Liver (tissue), 9 donors: ENCODE measurements around the gene WDR45B. TPM values are rescaled to one million over a fixed set of nuclear protein-coding genes. Genes with fewer than 3 reads are reported as not detected.

Experiments used
- DNase-seq: peaks from one replicate; pipeline ENCODE4 v3.0.0-alpha.2; 2017; ENCODE audit warnings: low spot score
- H3K27ac ChIP-seq, 2 donors: one replicate each; pipeline ENCODE4 v1.7.0; 2013; ENCODE audit warnings: inconsistent platforms in 2 of 2, low read length in 2 of 2, control low read depth in 1 of 2, low read depth in 1 of 2, mild to moderate bottlenecking in 1 of 2
- H3K27me3 ChIP-seq, 4 donors: one replicate each; pipeline versions ENCODE4 v1.6.1 to v1.7.0; 2013; ENCODE audit warnings: low read length in 3 of 4, inconsistent platforms in 1 of 4, mild to moderate bottlenecking in 1 of 4, moderate library complexity in 1 of 4; ENCODE audit not compliant: control insufficient read depth in 4 of 4, insufficient read depth in 4 of 4
- H3K36me3 ChIP-seq, 4 donors: one replicate each; pipeline versions ENCODE4 v1.6.1 to v1.7.0; 2013; ENCODE audit warnings: low read length in 3 of 4, mild to moderate bottlenecking in 3 of 4, low read depth in 1 of 4, moderate library complexity in 1 of 4; ENCODE audit not compliant: control insufficient read depth in 4 of 4, insufficient read depth in 3 of 4
- H3K4me1 ChIP-seq, 4 donors: one replicate each; pipeline versions ENCODE4 v1.6.1 to v1.7.0; 2013; ENCODE audit warnings: low read length in 3 of 4, mild to moderate bottlenecking in 3 of 4, moderate library complexity in 1 of 4; ENCODE audit not compliant: control insufficient read depth in 4 of 4, insufficient read depth in 4 of 4
- H3K4me3 ChIP-seq, 3 donors: one replicate each; pipeline versions ENCODE4 v1.6.1 to v1.7.0; 2013; ENCODE audit warnings: low read length in 3 of 3, control low read depth in 1 of 3, low read depth in 1 of 3, mild to moderate bottlenecking in 1 of 3
- H3K9ac ChIP-seq, 2 donors: one replicate each; pipeline ENCODE4 v1.7.0; 2013; ENCODE audit warnings: low read length in 2 of 2, mild to moderate bottlenecking in 2 of 2, moderate library complexity in 2 of 2, control low read depth in 1 of 2, low read depth in 1 of 2
- H3K9me3 ChIP-seq, 4 donors: one replicate each; pipeline versions ENCODE4 v1.6.1 to v1.7.0; 2013; ENCODE audit warnings: low read length in 3 of 4; ENCODE audit not compliant: control insufficient read depth in 4 of 4
- ATF3 ChIP-seq: IDR thresholded peaks from 2 replicates; pipeline ENCODE4 v1.6.1; 2016; ENCODE audit warnings: antibody characterized with exemption
- FOXA2 ChIP-seq: IDR thresholded peaks from 2 replicates; pipeline ENCODE4 v1.6.1; 2016; ENCODE audit warnings: antibody characterized with exemption
- HNF4A ChIP-seq, 2 donors: conservative IDR thresholded peaks; 2 replicates each; pipeline ENCODE4 v1.6.1; 2016; ENCODE audit warnings: antibody characterized with exemption in 2 of 2, mild to moderate bottlenecking in 2 of 2
- HNF4G ChIP-seq: IDR thresholded peaks from 2 replicates; pipeline ENCODE4 v1.6.1; 2016; ENCODE audit warnings: antibody characterized with exemption
- JUND ChIP-seq, 2 donors: IDR thresholded peaks; 2 replicates each; pipeline ENCODE4 v1.6.1; 2016; ENCODE audit warnings: antibody characterized with exemption in 2 of 2
- NR2F2 ChIP-seq: IDR thresholded peaks from 2 replicates; pipeline ENCODE4 v1.6.1; 2016; ENCODE audit warnings: antibody characterized with exemption
- RAD21 ChIP-seq, 2 donors: IDR thresholded peaks; 2 replicates each; pipeline ENCODE4 v1.6.1; 2016; ENCODE audit warnings: antibody characterized with exemption in 2 of 2, mild to moderate bottlenecking in 2 of 2
- RXRA ChIP-seq, 2 donors: IDR thresholded peaks; 2 replicates each; pipeline ENCODE4 v1.6.1; 2017 to 2018; ENCODE audit warnings: antibody characterized with exemption in 2 of 2, mild to moderate bottlenecking in 1 of 2
- SP1 ChIP-seq: IDR thresholded peaks from 2 replicates; pipeline ENCODE4 v1.6.1; 2018; ENCODE audit warnings: antibody characterized with exemption, mild to moderate bottlenecking
- TAF1 ChIP-seq: conservative IDR thresholded peaks from 2 replicates; pipeline ENCODE4 v1.6.1; 2016; ENCODE audit warnings: antibody characterized with exemption, mild to moderate bottlenecking
- YY1 ChIP-seq: IDR thresholded peaks from 2 replicates; pipeline ENCODE4 v1.6.1; 2016; ENCODE audit warnings: antibody characterized with exemption, mild to moderate bottlenecking
- ZBTB33 ChIP-seq: IDR thresholded peaks from 2 replicates; pipeline ENCODE4 v1.6.1; 2016; ENCODE audit warnings: antibody characterized with exemption
- WGBS: extraction: QIAGEN DNeasy Blood & Tissue Kit; methylation state at CpG from one replicate; pipeline ENCODE4 v1.1.7; 2013; 5-methylcytosine and 5-hydroxymethylcytosine counted together
- polyA plus RNA-seq, 2 donors: library from polyadenylated mRNA; stranded (reverse) in 1 of 2; unstranded in 1 of 2; fragments of 200-250 nt in 1 of 2; fragments of >200 nt in 1 of 2; fragmentation: Nextera tagmentation in 1 of 2; extraction: Ambion mirVana in 1 of 2; gene quantifications; one replicate each; pipeline versions ENCODE4 v1.2.1 to v1.2.3, GENCODE V29; 2013 to 2015
- total RNA-seq, 2 donors: library from RNA; depleted of rRNA; stranded (reverse); fragments of >200 nt; gene quantifications; one replicate each; pipeline ENCODE4 v1.2.3, GENCODE V29; 2014
- TF ChIP-seq, protein P1 (sequence below): IDR thresholded peaks from 2 replicates; pipeline ENCODE4 v1.6.1; 2016; ENCODE audit warnings: antibody characterized with exemption
- TF ChIP-seq, protein P2 (sequence below): fragments of 150-350 bp; IDR thresholded peaks from 2 replicates; pipeline ENCODE4 v1.5.1; 2017; ENCODE audit warnings: improper control_type of control experiment, low read depth, low read length; ENCODE audit not compliant: missing input control
- TF ChIP-seq, protein P3 (sequence below): IDR thresholded peaks from 2 replicates; pipeline ENCODE4 v1.6.1; 2016; ENCODE audit warnings: antibody characterized with exemption, mild to moderate bottlenecking
- donor health status: healthy.
- donor health status: healthy.
- donor health status: healthy.
- donor health status: healthy.
- donor health status: healthy.

WDR45B gene
- total and polyA plus RNA-seq, 4 donors, result 25.4 to 40.9 (median 29.2) TPM

GRCh38 chr17:82645516-82645915, 2.7 kb downstream of the WDR45B start (continued):
- no peak for TF ChIP-seq ZBTB33
- no peak for TF ChIP-seq NR2F2
- no peak for TF ChIP-seq RAD21 (IDR thresholded peaks at IDR 0.05)
- no peak for TF ChIP-seq HNF4A (conservative IDR thresholded peaks at IDR 0.05)
- no peak for TF ChIP-seq YY1
- TF ChIP-seq ATF3, result no peak
- no peak for TF ChIP-seq SP1
- TF ChIP-seq, protein P1, sequence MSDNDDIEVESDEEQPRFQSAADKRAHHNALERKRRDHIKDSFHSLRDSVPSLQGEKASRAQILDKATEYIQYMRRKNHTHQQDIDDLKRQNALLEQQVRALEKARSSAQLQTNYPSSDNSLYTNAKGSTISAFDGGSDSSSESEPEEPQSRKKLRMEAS, result no peak
- no peak for TF ChIP-seq HNF4G

GRCh38 chr17:82644148-82644547, 4.1 kb downstream of the WDR45B start:
- no peak for DNase-seq
- Histone ChIP-seq H3K36me3 (peaks cover 0 to 26% (median 17%) of the 10 kb centered on the region in 4 donors), H3K4me1 (peaks cover 3 to 18% (median 14%) of the 10 kb centered on the region in 4 donors), H3K27me3 (no peaks in the 10 kb centered on the region), H3K9ac (no peak overlapping the region), H3K9me3 (no peaks in the 10 kb centered on the region), H3K4me3 (no peak overlapping the region), H3K27ac (no peak overlapping the region)
- no peak for TF ChIP-seq HNF4G
- TF ChIP-seq FOXA2, result no peak
- TF ChIP-seq SP1, result no peak
- TF ChIP-seq, protein P2, sequence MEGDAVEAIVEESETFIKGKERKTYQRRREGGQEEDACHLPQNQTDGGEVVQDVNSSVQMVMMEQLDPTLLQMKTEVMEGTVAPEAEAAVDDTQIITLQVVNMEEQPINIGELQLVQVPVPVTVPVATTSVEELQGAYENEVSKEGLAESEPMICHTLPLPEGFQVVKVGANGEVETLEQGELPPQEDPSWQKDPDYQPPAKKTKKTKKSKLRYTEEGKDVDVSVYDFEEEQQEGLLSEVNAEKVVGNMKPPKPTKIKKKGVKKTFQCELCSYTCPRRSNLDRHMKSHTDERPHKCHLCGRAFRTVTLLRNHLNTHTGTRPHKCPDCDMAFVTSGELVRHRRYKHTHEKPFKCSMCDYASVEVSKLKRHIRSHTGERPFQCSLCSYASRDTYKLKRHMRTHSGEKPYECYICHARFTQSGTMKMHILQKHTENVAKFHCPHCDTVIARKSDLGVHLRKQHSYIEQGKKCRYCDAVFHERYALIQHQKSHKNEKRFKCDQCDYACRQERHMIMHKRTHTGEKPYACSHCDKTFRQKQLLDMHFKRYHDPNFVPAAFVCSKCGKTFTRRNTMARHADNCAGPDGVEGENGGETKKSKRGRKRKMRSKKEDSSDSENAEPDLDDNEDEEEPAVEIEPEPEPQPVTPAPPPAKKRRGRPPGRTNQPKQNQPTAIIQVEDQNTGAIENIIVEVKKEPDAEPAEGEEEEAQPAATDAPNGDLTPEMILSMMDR, result no peak
- no peak for TF ChIP-seq YY1
- 92% methylated on average over 5 of the region's 5 CpGs for WGBS

- DNase-seq, result no peak
- WGBS, result 96% methylated on average over 14 of the region's 14 CpGs
- Histone ChIP-seq H3K4me3 (no peak overlapping the region), H3K9me3 (peaks cover 0 to 4% (median 0%) of the 10 kb centered on the region in 4 donors), H3K27me3 (no peaks in the 10 kb centered on the region), H3K27ac (no peak overlapping the region), H3K4me1 (peaks cover 3 to 8% (median 7%) of the 10 kb centered on the region in 4 donors), H3K36me3 (peaks cover 0 to 27% (median 19%) of the 10 kb centered on the region in 4 donors), H3K9ac (no peak overlapping the region)
- TF ChIP-seq HNF4A (conservative IDR thresholded peaks at IDR 0.05) (no peak), FOXA2 (no peak), JUND (IDR thresholded peaks at IDR 0.05) (no peak), RXRA (IDR thresholded peaks at IDR 0.05) (no peak), TAF1 (no peak), ATF3 (no peak), HNF4G (no peak)
- TF ChIP-seq, protein P3, sequence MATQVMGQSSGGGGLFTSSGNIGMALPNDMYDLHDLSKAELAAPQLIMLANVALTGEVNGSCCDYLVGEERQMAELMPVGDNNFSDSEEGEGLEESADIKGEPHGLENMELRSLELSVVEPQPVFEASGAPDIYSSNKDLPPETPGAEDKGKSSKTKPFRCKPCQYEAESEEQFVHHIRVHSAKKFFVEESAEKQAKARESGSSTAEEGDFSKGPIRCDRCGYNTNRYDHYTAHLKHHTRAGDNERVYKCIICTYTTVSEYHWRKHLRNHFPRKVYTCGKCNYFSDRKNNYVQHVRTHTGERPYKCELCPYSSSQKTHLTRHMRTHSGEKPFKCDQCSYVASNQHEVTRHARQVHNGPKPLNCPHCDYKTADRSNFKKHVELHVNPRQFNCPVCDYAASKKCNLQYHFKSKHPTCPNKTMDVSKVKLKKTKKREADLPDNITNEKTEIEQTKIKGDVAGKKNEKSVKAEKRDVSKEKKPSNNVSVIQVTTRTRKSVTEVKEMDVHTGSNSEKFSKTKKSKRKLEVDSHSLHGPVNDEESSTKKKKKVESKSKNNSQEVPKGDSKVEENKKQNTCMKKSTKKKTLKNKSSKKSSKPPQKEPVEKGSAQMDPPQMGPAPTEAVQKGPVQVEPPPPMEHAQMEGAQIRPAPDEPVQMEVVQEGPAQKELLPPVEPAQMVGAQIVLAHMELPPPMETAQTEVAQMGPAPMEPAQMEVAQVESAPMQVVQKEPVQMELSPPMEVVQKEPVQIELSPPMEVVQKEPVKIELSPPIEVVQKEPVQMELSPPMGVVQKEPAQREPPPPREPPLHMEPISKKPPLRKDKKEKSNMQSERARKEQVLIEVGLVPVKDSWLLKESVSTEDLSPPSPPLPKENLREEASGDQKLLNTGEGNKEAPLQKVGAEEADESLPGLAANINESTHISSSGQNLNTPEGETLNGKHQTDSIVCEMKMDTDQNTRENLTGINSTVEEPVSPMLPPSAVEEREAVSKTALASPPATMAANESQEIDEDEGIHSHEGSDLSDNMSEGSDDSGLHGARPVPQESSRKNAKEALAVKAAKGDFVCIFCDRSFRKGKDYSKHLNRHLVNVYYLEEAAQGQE, result no peak
- TF ChIP-seq, protein P1, result no peak
Measured at GRCh38 chr17:82642022-82642421, 6.2 kb downstream of the WDR45B start.
